D341Med (cell line): ENCODE data around the gene PILRA.
A peak's percentile ranks its signal among the peaks of the same experiment; 100 is the strongest.

Experiments
- DNase-seq: peaks from one replicate; pipeline ENCODE4 v3.0.0; 2012; ENCODE audit warnings: low spot score

Gene PILRA

DNA sequence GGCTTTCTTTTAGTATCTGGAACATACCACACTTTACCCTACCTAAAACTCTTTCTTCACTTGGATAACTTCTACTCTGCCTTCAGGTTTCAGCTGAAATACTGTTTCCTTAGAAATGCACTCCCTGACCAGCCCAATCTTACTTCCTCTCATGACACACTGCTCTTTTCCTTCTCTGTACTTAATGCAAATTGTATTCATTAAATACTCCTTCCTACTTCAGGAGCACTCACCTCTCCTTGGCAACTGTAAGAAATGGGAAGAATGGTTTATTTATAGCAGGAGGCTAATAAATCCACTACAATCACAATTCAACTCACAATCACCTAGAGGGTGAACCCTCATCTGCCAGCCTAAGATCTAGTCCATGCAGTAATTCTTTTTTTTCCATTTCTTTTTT, 40.1 kb downstream of the PILRA start:
- no peak for DNase-seq

- no peak for DNase-seq
These were observed 40.6 kb downstream of the PILRA start for GRCh38 chr7:100413889-100414288.

GRCh38 chr7:100415448-100415847, 42.2 kb downstream of the PILRA start:
- no peak for DNase-seq

- DNase-seq, result no peak
These were observed 45.8 kb downstream of the PILRA start for GRCh38 chr7:100418930-100419659.

DNA sequence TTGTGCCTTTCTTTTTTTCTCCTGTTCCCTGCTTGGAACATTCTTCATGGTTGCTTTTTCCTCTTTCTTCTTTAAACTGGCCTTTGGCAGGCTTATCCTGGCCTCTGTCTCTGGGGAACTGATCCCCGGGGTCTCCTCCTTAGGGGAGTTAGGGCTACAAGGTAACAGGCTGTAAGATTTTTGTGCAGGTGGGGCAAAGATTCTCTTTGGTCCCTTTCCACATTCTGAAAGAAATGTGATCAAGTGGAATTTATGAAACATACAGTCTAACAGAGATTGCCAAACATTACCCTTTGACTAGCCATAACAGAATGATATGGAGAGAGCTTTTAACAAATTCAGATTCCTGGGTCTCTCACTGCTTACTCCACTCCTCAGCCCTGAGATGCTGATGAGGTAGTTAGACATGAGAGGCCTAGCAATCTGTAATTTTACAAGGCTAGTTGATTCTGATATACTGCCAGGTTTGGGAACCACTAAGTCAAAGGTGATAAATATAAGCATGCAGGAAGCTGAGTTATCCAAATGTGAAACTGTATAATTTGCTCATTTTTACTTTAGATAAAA, 46.5 kb downstream of the PILRA start:
- no peak for DNase-seq

DNA sequence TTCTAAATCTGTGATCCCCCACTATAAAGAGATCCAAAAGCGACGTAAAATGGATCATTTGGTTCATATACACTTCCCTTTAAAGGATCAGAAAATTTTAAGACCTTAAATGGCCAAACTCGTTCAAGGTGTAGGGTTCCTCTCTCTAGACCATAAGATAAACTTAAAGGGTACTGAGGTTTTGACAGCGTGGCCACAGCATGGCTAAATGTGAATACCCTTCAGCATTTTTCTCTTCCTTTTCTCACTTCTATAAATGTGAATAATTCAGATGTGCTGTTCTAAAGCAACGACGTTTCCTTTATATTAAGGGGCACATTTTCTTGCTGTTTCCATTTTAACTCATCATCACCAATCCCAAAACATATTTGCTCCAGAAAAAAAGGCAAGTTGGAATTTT, 50.0 kb downstream of the PILRA start:
- DNase-seq, result no peak

- DNase-seq, result no peak
These were observed 52.1 kb downstream of the PILRA start for GRCh38 chr7:100425347-100425746.

- DNase-seq, result no peak
These were observed 53.2 kb downstream of the PILRA start for GRCh38 chr7:100426516-100426915.

- DNase-seq, result no peak
These were observed 54.5 kb downstream of the PILRA start for GRCh38 chr7:100427762-100428198.

GRCh38 chr7:100428199-100428966, 55.1 kb downstream of the PILRA start, which contains the start of gene ZCWPW1:
Gene ZCWPW1 (minus strand): TSS chr7:100428703. CDS start chr7:100420649, 8,054 bp downstream.
- DNase-seq, result peak; percentile 93

DNA sequence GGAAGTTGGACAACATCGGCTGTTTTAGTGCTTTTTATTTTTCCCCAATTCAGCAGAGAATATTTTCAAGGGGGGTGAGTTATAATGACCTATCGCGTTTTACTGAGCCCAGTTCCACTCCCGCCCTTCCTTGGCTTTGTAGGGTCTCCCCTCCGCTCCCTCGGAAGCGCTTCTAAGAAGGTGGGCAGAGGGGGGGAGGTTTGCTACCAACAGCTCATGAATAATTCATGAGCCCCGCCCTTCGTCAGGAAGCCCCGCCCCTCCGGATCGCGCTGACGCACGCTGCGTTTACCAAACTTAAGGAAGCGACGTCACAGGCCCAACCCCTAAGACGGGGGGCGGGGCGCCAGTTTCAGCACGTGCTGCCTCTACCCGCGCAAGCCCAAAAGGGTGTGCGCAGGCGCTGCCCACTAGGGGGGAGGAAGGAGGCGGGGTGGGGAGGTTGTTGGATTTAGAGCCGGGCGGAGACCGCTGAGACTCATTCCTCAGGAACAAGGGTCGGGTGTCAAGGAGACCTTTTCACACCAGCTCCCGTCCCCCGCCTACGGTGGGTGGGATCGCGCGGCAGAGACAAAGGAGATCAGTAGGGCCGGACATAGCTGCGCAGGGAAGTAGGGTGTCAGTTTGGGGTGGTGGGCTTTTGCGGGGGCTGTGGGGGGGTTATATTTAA, 55.8 kb downstream of the PILRA start:
- DNase-seq, result peak; percentile 94

DNA sequence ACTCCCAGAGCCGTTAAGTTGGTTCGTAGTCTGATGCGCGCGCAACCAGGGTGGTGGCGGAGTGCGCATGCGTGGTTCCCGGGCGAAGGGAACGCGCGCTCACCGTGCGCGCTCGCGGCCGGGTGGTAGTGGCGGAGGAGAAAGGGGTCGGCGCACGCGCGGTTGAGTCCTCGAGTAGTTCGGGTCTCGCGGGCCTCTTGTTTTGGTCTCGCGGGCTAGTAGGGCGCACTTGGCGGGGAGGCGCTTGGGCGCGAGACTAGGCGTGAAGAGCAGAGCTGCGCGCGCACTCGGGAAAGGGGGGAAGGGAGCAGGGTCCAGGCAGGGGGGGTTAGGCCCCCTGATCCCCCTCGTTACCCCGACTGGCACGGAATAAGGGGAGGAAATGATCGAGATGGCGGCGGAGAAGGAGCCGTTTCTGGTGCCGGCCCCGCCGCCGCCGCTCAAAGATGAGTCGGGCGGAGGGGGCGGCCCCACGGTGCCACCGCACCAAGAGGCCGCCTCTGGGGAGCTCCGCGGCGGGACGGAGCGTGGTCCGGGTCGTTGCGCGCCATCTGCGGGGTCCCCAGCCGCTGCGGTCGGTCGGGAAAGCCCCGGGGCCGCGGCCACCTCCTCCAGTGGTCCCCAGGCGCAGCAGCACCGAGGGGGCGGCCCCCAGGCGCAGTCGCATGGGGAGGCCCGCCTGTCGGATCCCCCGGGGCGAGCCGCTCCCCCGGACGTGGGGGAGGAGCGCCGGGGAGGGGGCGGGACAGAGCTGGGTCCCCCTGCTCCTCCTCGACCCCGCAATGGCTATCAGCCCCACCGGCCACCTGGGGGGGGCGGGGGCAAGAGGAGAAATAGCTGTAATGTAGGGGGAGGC, 56.6 kb downstream of the PILRA start, which contains the start of gene MEPCE:
Gene MEPCE (plus strand): TSS at position 195 of the 856 bp plus-strand sequence. CDS start 188 bp downstream, at position 383.
- DNase-seq, result peak; percentile 98

GRCh38 chr7:100430493-100431285, 57.4 kb downstream of the PILRA start:
- DNase-seq, result no peak

DNA sequence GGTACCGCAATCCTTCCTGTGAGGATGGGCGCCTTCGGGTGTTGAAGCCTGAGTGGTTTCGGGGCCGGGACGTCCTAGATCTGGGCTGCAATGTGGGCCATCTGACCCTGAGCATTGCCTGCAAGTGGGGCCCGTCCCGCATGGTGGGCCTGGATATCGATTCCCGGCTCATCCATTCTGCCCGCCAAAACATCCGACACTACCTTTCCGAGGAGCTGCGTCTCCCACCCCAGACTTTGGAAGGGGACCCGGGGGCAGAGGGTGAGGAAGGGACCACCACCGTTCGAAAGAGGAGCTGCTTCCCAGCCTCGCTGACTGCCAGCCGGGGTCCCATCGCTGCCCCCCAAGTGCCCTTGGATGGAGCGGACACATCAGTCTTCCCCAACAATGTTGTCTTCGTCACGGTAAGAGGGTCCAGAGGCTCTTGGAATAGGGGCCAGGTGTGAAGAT, 58.0 kb downstream of the PILRA start:
- no peak for DNase-seq

DNA sequence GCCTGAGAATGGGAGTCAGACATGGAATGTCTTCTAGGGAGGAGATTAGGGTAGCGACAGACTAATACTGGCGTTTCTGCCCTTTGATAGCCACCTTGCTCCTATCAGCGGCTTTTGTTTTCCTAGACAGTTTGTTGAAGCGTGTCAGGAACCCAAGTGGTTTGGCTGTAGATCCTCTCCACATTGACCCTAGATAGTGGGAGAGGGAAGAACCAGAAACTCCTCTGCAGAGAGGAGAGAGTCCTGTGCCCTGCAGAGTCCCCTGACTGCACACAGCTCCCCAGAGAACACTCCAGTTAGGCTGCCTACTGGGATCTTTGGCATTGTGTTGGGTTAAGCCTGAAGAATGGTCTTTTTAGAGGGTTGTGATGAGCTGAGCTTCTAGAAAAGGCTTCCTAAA, 58.8 kb downstream of the PILRA start:
- DNase-seq, result no peak

DNA sequence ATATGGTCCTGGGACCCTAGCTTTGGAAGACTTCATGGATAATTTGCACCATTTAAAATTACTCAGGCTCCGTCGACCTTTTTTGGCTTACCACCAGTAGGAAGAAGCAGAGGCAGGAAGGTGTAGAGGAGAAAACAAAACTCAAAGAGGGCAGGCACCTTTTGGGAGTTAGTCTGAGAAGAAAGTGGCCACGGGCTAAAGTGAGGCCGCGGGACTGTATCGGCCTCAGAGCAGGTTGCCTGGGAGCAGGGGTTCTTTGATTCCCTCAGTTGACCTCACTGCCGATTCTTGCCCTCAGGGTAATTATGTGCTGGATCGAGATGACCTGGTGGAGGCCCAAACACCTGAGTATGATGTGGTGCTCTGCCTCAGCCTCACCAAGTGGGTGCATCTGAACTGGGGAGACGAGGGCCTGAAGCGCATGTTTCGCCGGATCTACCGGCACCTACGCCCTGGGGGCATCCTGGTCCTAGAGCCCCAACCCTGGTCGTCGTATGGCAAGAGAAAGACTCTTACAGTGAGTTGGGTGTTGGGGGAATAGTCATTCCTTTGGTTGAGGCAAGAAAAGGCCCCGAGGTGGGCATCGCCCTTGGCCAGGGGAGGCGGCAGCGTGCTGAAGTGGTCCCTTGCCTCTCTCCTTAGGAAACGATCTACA, 59.5 kb downstream of the PILRA start:
- DNase-seq, result no peak

GRCh38 chr7:100433276-100433591, 59.9 kb downstream of the PILRA start:
- no peak for DNase-seq

GRCh38 chr7:100433592-100434296, 60.5 kb downstream of the PILRA start:
- DNase-seq, result no peak
